Colonic mucosa (tissue), 4 donors: Measurements from ENCODE around the gene TRPC4. TPM values are rescaled to one million over a fixed set of nuclear protein-coding genes. Genes with fewer than 3 reads are reported as not detected.

Source experiments
- DNase-seq: peaks from one replicate; pipeline ENCODE4 v3.0.0-alpha.2; 2020
- H3K27ac ChIP-seq: fragments of 200-600 bp; one replicate; pipeline ENCODE4 v1.8.0; 2021
- H3K27me3 ChIP-seq: fragments of 200-600 bp; one replicate; pipeline ENCODE4 v1.8.0; 2021
- H3K36me3 ChIP-seq: fragments of 200-600 bp; one replicate; pipeline ENCODE4 v1.8.0; 2021
- H3K4me1 ChIP-seq: fragments of 200-600 bp; one replicate; pipeline ENCODE4 v1.8.0; 2021; ENCODE audit warnings: mild to moderate bottlenecking
- H3K4me3 ChIP-seq: fragments of 200-600 bp; one replicate; pipeline ENCODE4 v1.8.0; 2021
- H3K9ac ChIP-seq, 2 donors: one replicate each; pipeline ENCODE4 v1.7.0; 2013; ENCODE audit warnings: control low read depth in 2 of 2, low read depth in 2 of 2, low read length in 2 of 2
- H3K9me3 ChIP-seq: fragments of 200-600 bp; one replicate; pipeline ENCODE4 v1.8.0; 2021
- intact Hi-C: fragments of 100-400 bp; cut with DNase I; formaldehyde crosslinking; loops from one replicate; pipeline ENCODE4 v1.14.1; 2022
- total RNA-seq, 2 donors: library from RNA; stranded (reverse); fragmentation: NEBNext Ultra II Directional in 1 of 2; extraction: Animal tissue kit (Norgen Biotek cat#: 25700) in 1 of 2; gene quantifications; one replicate each; pipeline ENCODE4 v1.2.1, GENCODE V29; 2021
- TF ChIP-seq, protein P1 (sequence below): fragments of 200-600 bp; IDR thresholded peaks from one replicate; pipeline ENCODE4 v1.8.0; 2022; ENCODE audit warnings: antibody characterized with exemption, mild to moderate bottlenecking
- donor health status: healthy.
- donor health status: DM: no; HTN: no; CAD: no.
- donor health status: DM: no; HTN: no; CAD: no.

Gene TRPC4
- total RNA-seq, 2 donors from 2014 or later = 0.66 TPM; not detected in 1

DNA sequence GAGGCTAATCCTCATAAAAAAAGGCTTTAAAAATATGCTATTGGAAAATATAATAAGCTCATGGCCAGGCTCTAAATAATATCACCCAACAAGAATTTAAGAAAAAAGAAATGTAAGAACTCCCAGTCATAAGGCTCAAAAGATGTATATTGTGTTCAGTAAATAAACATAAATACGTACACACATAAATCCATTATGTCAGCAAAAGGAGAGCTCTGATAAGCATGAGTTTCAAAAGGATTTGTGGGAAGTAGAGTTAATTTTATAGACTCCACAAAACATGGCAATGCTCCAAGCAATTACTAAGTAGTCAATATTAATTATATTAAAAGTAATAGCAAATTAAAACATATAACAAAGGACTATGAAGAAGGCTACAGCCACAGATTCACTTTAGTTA lies 37.3 kb upstream of the TRPC4 start:
- no peak for DNase-seq
- H3K27me3 ChIP-seq = no peaks in the 10 kb centered on the region
- TF ChIP-seq, protein P1, sequence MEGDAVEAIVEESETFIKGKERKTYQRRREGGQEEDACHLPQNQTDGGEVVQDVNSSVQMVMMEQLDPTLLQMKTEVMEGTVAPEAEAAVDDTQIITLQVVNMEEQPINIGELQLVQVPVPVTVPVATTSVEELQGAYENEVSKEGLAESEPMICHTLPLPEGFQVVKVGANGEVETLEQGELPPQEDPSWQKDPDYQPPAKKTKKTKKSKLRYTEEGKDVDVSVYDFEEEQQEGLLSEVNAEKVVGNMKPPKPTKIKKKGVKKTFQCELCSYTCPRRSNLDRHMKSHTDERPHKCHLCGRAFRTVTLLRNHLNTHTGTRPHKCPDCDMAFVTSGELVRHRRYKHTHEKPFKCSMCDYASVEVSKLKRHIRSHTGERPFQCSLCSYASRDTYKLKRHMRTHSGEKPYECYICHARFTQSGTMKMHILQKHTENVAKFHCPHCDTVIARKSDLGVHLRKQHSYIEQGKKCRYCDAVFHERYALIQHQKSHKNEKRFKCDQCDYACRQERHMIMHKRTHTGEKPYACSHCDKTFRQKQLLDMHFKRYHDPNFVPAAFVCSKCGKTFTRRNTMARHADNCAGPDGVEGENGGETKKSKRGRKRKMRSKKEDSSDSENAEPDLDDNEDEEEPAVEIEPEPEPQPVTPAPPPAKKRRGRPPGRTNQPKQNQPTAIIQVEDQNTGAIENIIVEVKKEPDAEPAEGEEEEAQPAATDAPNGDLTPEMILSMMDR = no peak
- H3K27ac ChIP-seq = no peak overlapping the region
- H3K36me3 ChIP-seq = no peaks in the 10 kb centered on the region
- intact Hi-C loops = no loop called here
- H3K9ac ChIP-seq = no peak overlapping the region
- no peaks in the 10 kb centered on the region for H3K4me1 ChIP-seq
- H3K9me3 ChIP-seq = no peaks in the 10 kb centered on the region
- H3K4me3 ChIP-seq = no peak overlapping the region

DNA sequence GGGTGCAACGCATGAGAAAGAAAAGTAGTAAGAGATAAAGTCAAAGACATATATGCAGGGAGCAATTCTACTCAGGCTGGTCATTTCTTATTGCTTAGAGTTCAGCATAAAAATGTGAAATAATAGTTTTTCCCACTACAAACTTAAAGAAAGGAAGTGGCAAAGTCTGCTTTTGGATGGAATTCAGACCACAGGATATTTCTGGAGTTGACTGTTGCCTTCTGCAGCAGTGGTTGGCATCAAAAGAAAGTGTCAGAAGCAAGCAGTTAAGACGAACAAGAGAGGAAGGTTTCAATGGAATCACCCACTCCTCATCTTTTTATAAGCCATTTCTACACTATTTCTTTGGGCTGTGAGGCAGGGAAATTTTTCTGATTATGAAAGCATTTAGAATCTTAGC lies 36.2 kb upstream of the TRPC4 start:
- Histone ChIP-seq H3K36me3 (no peaks in the 10 kb centered on the region), H3K9ac (no peak overlapping the region), H3K4me3 (no peak overlapping the region), H3K27ac (no peak overlapping the region), H3K4me1 (no peaks in the 10 kb centered on the region), H3K9me3 (no peaks in the 10 kb centered on the region), H3K27me3 (no peaks in the 10 kb centered on the region)
- no peak for DNase-seq
- TF ChIP-seq, protein P1 = no peak
- intact Hi-C loops = no loop called here

DNA sequence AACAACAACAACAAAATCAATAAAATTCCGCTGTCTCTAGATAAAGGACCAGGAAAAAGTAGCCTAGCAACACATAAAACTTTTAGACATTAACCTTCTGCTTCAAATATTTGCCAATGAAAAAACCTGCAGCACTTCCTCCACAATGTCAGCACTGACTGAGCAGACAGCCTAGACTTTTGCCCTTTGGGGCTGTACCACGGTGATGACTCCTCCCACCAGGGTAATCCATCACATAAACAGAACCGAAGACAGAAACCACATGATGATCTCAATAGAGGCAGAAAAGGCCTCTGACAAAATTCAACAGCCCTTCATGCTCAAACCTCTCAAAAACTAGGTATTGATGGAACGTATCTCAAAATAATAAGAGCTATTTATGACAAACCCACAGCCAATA lies 30.2 kb upstream of the TRPC4 start:
- intact Hi-C loops = no loop called here
- DNase-seq = peak; percentile 22
- Histone ChIP-seq H3K27ac (no peak overlapping the region), H3K9me3 (no peaks in the 10 kb centered on the region), H3K4me3 (no peak overlapping the region), H3K27me3 (no peaks in the 10 kb centered on the region), H3K9ac (no peak overlapping the region), H3K36me3 (no peaks in the 10 kb centered on the region), H3K4me1 (no peaks in the 10 kb centered on the region)
- TF ChIP-seq, protein P1 = no peak

DNA sequence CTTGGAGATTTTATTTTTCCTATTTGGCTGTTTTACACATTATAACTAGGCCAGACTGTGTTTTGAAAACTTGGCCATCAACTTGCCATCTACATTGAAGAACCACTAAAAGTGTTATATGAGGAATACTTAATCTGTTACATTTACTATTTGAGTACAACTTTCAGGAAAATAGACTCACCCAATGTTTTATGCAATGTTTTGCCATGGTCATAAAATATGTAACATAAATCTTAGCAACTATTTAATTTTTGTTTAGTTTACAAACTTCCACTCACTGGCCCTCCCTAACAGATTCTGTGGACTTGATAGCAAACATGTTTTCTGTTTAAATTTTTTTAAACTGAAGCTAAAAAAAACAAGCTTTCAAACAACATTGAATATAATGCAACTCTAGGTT lies 23.7 kb upstream of the TRPC4 start:
- Histone ChIP-seq H3K4me3 (no peak overlapping the region), H3K4me1 (no peaks in the 10 kb centered on the region), H3K9me3 (no peaks in the 10 kb centered on the region), H3K27ac (no peak overlapping the region), H3K9ac (no peak overlapping the region), H3K36me3 (no peaks in the 10 kb centered on the region), H3K27me3 (no peaks in the 10 kb centered on the region)
- intact Hi-C loops = no loop called here
- DNase-seq = no peak
- TF ChIP-seq, protein P1 = no peak

DNA sequence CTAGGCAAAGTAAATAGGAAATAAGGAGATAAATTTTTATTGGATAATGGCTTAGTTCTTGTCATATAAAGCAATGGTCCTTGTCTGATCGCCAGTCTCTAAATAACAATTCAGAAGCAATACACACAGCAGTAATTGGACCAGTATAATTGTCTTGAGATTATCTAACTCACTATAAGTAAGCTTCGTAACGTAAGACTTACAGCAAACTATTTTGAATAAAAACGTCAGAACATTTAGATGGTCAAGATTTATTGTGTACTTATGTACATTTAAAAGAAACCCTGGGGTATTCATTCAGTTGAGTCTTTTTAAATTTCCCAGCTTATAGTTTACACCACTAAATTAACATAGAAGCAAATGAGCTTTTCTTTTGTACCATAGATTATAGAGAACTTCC lies 20.2 kb upstream of the TRPC4 start:
- Histone ChIP-seq H3K27me3 (no peaks in the 10 kb centered on the region), H3K36me3 (no peaks in the 10 kb centered on the region), H3K4me3 (no peak overlapping the region), H3K9ac (no peak overlapping the region), H3K4me1 (no peaks in the 10 kb centered on the region), H3K9me3 (no peaks in the 10 kb centered on the region), H3K27ac (no peak overlapping the region)
- intact Hi-C loops = no loop called here
- DNase-seq = no peak
- TF ChIP-seq, protein P1 = no peak

DNA sequence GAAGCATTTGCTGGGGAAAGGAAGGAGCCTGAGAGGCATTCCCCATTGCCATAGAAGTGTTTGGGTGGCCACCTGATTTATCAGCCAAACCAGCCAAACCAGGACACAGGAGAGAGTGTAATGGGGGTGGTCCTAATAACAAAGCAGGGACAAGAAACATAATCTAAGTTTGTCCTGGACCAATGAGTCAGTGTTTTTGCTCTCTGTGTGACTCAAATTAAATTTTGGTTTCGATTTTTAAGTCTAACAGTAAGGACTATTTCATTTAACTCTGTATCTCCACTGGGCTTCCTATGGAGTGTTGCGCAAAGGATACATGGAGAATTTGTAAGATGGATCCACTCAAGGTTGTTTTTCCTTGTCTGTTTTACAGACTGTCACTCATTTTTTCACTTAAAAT lies 19.5 kb upstream of the TRPC4 start:
- H3K27me3 ChIP-seq = no peaks in the 10 kb centered on the region
- H3K4me1 ChIP-seq = no peaks in the 10 kb centered on the region
- TF ChIP-seq, protein P1 = no peak
- H3K4me3 ChIP-seq = no peak overlapping the region
- H3K27ac ChIP-seq = no peak overlapping the region
- H3K36me3 ChIP-seq = no peaks in the 10 kb centered on the region
- H3K9ac ChIP-seq = no peak overlapping the region
- no peaks in the 10 kb centered on the region for H3K9me3 ChIP-seq
- DNase-seq = no peak
- intact Hi-C loops = no loop called here
